GM04504 (cell line): Measurements from ENCODE around the gene PTPN13.

Source experiments
- DNase-seq: peaks from one replicate; pipeline ENCODE4 v3.0.0-alpha.2; 2012; ENCODE audit warnings: low read depth

Gene PTPN13

GRCh38 chr4:86818211-86818610, 224.1 kb downstream of the PTPN13 start:
- no peak for DNase-seq

- no peak for DNase-seq
Measured at GRCh38 chr4:86818841-86819240, 224.7 kb downstream of the PTPN13 start.

GRCh38 chr4:86819561-86819960, 225.4 kb downstream of the PTPN13 start:
- no peak for DNase-seq

- no peak for DNase-seq
Measured at GRCh38 chr4:86821151-86821550, 227.0 kb downstream of the PTPN13 start.

GRCh38 chr4:86822136-86822535, 228.0 kb downstream of the PTPN13 start:
- no peak for DNase-seq

- no peak for DNase-seq
Measured at GRCh38 chr4:86825511-86825910, 231.4 kb downstream of the PTPN13 start.

GRCh38 chr4:86831262-86832130, 237.4 kb downstream of the PTPN13 start:
- peak; percentile 85 for DNase-seq

GRCh38 chr4:86833615-86834014, 239.5 kb downstream of the PTPN13 start:
- DNase-seq, result no peak

GRCh38 chr4:86834901-86835300, 240.8 kb downstream of the PTPN13 start:
- DNase-seq, result peak; percentile 72

GRCh38 chr4:86835677-86836076, 241.6 kb downstream of the PTPN13 start:
- DNase-seq, result no peak

- DNase-seq, result no peak
Measured at GRCh38 chr4:86837691-86838503, 243.8 kb downstream of the PTPN13 start.

GRCh38 chr4:86840858-86841257, 246.7 kb downstream of the PTPN13 start:
- DNase-seq, result no peak

- no peak for DNase-seq
Measured at GRCh38 chr4:86841309-86841708, 247.2 kb downstream of the PTPN13 start.

- DNase-seq, result no peak
Measured at GRCh38 chr4:86845593-86845992, 251.5 kb downstream of the PTPN13 start.

GRCh38 chr4:86846921-86847320, 252.8 kb downstream of the PTPN13 start:
- peak; percentile 71 for DNase-seq

- no peak for DNase-seq
Measured at GRCh38 chr4:86847571-86847970, 253.5 kb downstream of the PTPN13 start.

GRCh38 chr4:86848136-86848535, 254.0 kb downstream of the PTPN13 start:
- no peak for DNase-seq

GRCh38 chr4:86848732-86849619, 254.9 kb downstream of the PTPN13 start, which contains the start of gene SLC10A6:
Gene SLC10A6 (minus strand): TSS chr4:86849384. CDS start chr4:86849115, 269 bp downstream.
- DNase-seq, result no peak

GRCh38 chr4:86853209-86853608, 259.1 kb downstream of the PTPN13 start:
- no peak for DNase-seq

GRCh38 chr4:86855572-86855971, 261.5 kb downstream of the PTPN13 start:
- DNase-seq, result peak; percentile 62

GRCh38 chr4:86856896-86857295, 262.8 kb downstream of the PTPN13 start:
- no peak for DNase-seq
